Esophagus muscularis mucosa (tissue), 4 donors: ENCODE data around the gene RASL12. TPM values are rescaled to one million over a fixed set of nuclear protein-coding genes. Genes with fewer than 3 reads are reported as not detected.

ENCODE experiments used
- DNase-seq: peaks from one replicate; pipeline ENCODE4 v3.0.0-alpha.2; 2017; ENCODE audit errors: extremely low spot score
- H3K27ac ChIP-seq, 4 donors: fragments of 200-600 bp; sonication (generic); replicated peaks in 1 of 4; 1 replicate in 3 of 4; 2 replicates in 1 of 4; pipeline ENCODE4 v1.5.1; 2016 to 2019; ENCODE audit warnings: mild to moderate bottlenecking in 1 of 4
- H3K27me3 ChIP-seq, 4 donors: fragments of 200-600 bp; sonication (generic); one replicate each; pipeline versions ENCODE4 v1.5.1 to v1.6.0; 2016 to 2019
- H3K36me3 ChIP-seq, 4 donors: fragments of 200-600 bp; sonication (generic); one replicate each; pipeline ENCODE4 v1.5.1; 2016 to 2019
- H3K4me1 ChIP-seq, 4 donors: fragments of 200-600 bp; sonication (generic); one replicate each; pipeline ENCODE4 v1.5.1; 2016 to 2019
- H3K4me3 ChIP-seq, 4 donors: fragments of 200-600 bp; sonication (generic); 1 replicate in 2 of 4; 2 replicates in 2 of 4; pipeline ENCODE4 v1.5.1; 2016 to 2019; ENCODE audit warnings: mild to moderate bottlenecking in 4 of 4, moderate library complexity in 1 of 4
- H3K9me3 ChIP-seq, 4 donors: fragments of 200-600 bp; sonication (generic); 1 replicate in 3 of 4; 2 replicates in 1 of 4; pipeline ENCODE4 v1.5.1; 2016 to 2019
- EP300 ChIP-seq: sonication (generic); formaldehyde crosslinking; IDR thresholded peaks from one replicate; pipeline ENCODE4 v1.6.1; 2017; ENCODE audit warnings: antibody characterized with exemption
- POLR2A ChIP-seq: fragments of 450-650 bp; IDR thresholded peaks from one replicate; pipeline ENCODE4 v1.6.1; 2017; ENCODE audit warnings: antibody characterized with exemption, moderate library complexity, mild to moderate bottlenecking, low read depth
- POLR2AphosphoS5 ChIP-seq, 2 donors: sonication (generic); formaldehyde crosslinking; IDR thresholded peaks; one replicate each; pipeline ENCODE4 v1.6.1; 2017; ENCODE audit warnings: antibody characterized with exemption in 2 of 2
- WGBS: methylation state at CpG from one replicate; pipeline ENCODE4 v1.1.5; 2018; 5-methylcytosine and 5-hydroxymethylcytosine counted together
- intact Hi-C: fragments of 100-400 bp; cut with DNase I; formaldehyde crosslinking; loops from one replicate; pipeline ENCODE4 v1.15.1; 2023
- total RNA-seq, 4 donors: library from RNA; depleted of rRNA; stranded (reverse); fragments of >200 nt; gene quantifications; one replicate each; pipeline versions ENCODE4 v1.1.0 to v1.2.1, GENCODE V29; 2016
- TF ChIP-seq, protein P1 (sequence below), 3 experiments: fragments of 200-600 bp in 2 of 3; fragments of 450-650 bp in 1 of 3; sonication (generic) in 2 of 3; IDR thresholded peaks; one replicate each; pipeline ENCODE4 v1.5.1; 2017 to 2019; ENCODE audit warnings: antibody characterized with exemption in 3 of 3, mild to moderate bottlenecking in 2 of 3, moderate library complexity in 1 of 3

RASL12 gene
- total RNA-seq, 4 donors from 2014 or later, result 123 to 216 (median 198) TPM

DNA sequence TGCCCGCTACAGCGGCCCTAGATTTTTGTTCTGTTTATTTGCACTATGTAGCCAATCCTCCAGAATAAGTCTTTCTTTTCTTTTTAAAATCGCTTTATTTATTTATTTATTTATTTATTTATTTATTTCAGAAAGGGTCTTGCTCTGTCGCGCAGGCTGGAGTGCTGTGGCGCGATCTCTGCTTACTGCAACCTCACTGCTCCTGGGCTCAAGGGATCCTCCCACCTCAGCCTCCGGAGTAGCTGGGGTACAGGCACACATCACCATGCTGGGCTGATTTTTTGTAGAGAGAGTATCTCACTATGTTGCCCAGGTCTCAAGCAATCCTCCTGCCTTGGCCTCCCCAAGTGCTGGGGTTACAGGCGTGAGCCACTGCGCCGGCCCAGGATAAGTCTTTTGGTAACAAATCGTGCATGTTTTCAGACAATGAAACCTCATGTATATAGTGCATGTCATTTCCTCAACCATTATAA is 38.0 kb downstream of the RASL12 start:
- H3K27ac ChIP-seq, result peak overlapping the region; percentile 14 to 89 (median 77)
- DNase-seq, result no peak
- H3K36me3 ChIP-seq, result peaks cover 0 to 21% (median 17%) of the 10 kb centered on the region in 4 donors
- intact Hi-C loops, result loop anchor here (5.0 kb wide), 1 partner anchor 42 kb away; the partner anchor contains the start of gene SPG21
- TF ChIP-seq, protein P1, sequence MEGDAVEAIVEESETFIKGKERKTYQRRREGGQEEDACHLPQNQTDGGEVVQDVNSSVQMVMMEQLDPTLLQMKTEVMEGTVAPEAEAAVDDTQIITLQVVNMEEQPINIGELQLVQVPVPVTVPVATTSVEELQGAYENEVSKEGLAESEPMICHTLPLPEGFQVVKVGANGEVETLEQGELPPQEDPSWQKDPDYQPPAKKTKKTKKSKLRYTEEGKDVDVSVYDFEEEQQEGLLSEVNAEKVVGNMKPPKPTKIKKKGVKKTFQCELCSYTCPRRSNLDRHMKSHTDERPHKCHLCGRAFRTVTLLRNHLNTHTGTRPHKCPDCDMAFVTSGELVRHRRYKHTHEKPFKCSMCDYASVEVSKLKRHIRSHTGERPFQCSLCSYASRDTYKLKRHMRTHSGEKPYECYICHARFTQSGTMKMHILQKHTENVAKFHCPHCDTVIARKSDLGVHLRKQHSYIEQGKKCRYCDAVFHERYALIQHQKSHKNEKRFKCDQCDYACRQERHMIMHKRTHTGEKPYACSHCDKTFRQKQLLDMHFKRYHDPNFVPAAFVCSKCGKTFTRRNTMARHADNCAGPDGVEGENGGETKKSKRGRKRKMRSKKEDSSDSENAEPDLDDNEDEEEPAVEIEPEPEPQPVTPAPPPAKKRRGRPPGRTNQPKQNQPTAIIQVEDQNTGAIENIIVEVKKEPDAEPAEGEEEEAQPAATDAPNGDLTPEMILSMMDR (IDR thresholded peaks at IDR 0.05), result no peak
- TF ChIP-seq EP300 (no peak), POLR2AphosphoS5 (IDR thresholded peaks at IDR 0.05) (no peak), POLR2A (no peak)
- H3K4me1 ChIP-seq, result peaks cover 18 to 40% (median 30%) of the 10 kb centered on the region in 4 donors
- no peaks in the 10 kb centered on the region for H3K9me3 ChIP-seq
- 56% methylated on average over 12 of the region's 12 CpGs for WGBS
- H3K27me3 ChIP-seq, result no peaks in the 10 kb centered on the region
- peak overlapping the region; percentile 77 to 98 (median 89) for H3K4me3 ChIP-seq

DNA sequence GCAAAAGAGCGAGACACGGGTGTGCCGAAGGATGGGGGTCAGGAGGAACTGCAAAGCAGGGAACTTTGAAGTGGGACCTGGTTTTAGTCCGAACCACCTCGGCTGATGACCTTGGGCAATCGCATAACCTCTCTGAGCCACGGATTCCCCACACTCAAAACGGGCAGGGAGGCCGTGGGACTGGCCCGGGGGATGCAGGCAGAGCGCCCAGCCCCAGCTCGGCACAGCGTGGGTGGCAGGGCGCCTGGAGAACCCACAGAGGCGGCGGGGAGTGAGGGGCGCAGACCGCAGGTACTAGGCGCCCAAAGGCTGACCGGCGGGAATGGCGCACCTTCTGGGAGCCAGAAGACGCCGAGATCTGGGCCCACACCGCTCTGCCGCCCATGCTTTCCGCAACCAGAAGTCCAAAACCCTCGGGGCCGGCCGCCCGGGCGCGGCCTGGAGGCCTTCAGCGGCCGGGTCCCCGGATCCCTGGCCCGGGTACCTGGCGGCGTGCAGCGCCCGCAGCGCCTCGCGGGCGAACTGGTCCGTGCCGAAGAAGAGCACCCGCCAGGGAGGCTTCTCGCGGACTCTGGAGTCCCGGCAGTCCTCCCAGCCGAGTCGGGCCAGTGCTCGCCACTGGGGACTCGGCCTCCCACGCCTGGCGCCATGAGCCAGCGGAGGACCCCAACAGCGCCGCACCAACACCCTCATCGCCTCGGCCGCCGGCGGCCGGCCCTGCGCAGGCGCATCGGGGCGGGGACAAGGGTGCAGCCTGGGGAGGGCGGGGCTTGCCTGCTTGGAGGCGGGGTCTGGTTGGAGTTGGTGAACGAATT is 38.7 kb downstream of the RASL12 start, which contains the start of gene MTFMT:
Gene MTFMT, minus strand, starts transcription at position 719 of the 815 bp plus-strand sequence. Its CDS starts 26 bp downstream, at position 693.
- Histone ChIP-seq H3K4me1 (peaks cover 18 to 40% (median 30%) of the 10 kb centered on the region in 4 donors), H3K9me3 (no peaks in the 10 kb centered on the region), H3K27ac (peak within 1 kb of the TSS; percentile 75 to 89 (median 82)), H3K36me3 (peaks cover 0 to 27% (median 24%) of the 10 kb centered on the region in 4 donors), H3K27me3 (no peaks in the 10 kb centered on the region), H3K4me3 (peak within 1 kb of the TSS; percentile 77 to 98 (median 89))
- peak; percentile 88 to 99 for TF ChIP-seq POLR2AphosphoS5 (IDR thresholded peaks at IDR 0.05)
- peak; percentile 94 for TF ChIP-seq POLR2A
- TF ChIP-seq EP300, result no peak
- TF ChIP-seq, protein P1 (IDR thresholded peaks at IDR 0.05), result peak in 2 of 3 experiments; percentile 17 to 22
- intact Hi-C loops, result loop anchor here (5.0 kb wide), 1 partner anchor 42 kb away; the partner anchor contains the start of gene SPG21
- DNase-seq, result peak; percentile 97
- WGBS, result under 1% methylated on average over 37 of the region's 73 CpGs

DNA sequence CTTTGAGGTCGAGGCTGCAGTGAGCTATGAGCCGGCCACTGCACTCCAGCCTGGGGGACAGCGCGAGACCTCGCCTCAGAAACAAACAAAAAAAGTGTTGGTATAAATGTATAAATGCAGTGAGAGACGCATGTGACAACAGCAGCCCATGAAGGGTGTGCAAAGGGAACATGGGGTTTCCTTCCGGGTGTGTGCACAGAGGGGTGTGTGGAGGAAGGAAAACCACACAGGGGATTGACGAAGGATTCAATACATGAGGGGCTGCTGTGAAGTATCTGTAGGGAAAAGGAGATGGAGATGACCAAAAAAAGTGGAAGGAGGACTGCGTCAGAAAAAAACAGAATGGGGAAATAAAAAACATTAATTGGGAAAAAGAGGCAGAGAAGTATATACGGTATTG is 39.5 kb downstream of the RASL12 start:
- Histone ChIP-seq H3K9me3 (no peaks in the 10 kb centered on the region), H3K4me3 (peak overlapping the region; percentile 77 to 98 (median 89)), H3K36me3 (peaks cover 0 to 35% (median 31%) of the 10 kb centered on the region in 4 donors), H3K4me1 (peaks cover 11 to 32% (median 23%) of the 10 kb centered on the region in 4 donors), H3K27ac (peak overlapping the region in 3 of 4 donors; percentile 75 to 89 (median 79)), H3K27me3 (no peaks in the 10 kb centered on the region)
- no peak for TF ChIP-seq EP300
- TF ChIP-seq, protein P1 (IDR thresholded peaks at IDR 0.05), result no peak
- no peak for TF ChIP-seq POLR2A
- TF ChIP-seq POLR2AphosphoS5 (IDR thresholded peaks at IDR 0.05), result no peak
- intact Hi-C loops, result loop anchor here (5.0 kb wide), 1 partner anchor 41 kb away; the partner anchor contains the start of gene SPG21
- WGBS, result 43% methylated on average over 10 of the region's 10 CpGs
- DNase-seq, result no peak

DNA sequence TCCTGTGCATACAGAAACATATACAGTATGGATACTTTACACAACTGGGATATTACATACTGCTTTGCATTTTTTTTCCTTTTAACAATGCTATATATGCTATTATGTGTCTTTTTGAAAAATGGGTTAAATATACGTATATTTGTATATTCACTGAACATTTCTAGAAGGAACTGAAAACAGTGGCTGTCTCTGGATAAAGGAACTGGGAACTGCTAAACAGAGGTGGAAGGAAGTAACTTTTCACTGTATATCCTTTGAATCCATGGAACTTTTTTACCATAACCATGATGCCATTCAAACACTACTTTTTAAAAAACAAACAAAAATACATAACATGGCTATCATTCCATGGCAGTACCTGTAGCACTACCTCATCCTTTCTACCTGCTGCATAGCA is 40.2 kb downstream of the RASL12 start:
- Histone ChIP-seq H3K4me1 (peaks cover 8 to 24% (median 20%) of the 10 kb centered on the region in 4 donors), H3K4me3 (no peak overlapping the region), H3K9me3 (no peaks in the 10 kb centered on the region), H3K27me3 (no peaks in the 10 kb centered on the region), H3K36me3 (peaks cover 3 to 41% (median 33%) of the 10 kb centered on the region in 4 donors), H3K27ac (no peak overlapping the region)
- DNase-seq, result no peak
- intact Hi-C loops, result loop anchor here (5.0 kb wide), 1 partner anchor 40 kb away; the partner anchor contains the start of gene SPG21
- TF ChIP-seq POLR2AphosphoS5 (IDR thresholded peaks at IDR 0.05) (no peak), EP300 (no peak), POLR2A (no peak)
- TF ChIP-seq, protein P1 (IDR thresholded peaks at IDR 0.05), result no peak
- WGBS, result 74% methylated on average over 1 of the region's 1 CpG
